ENCODE results near the gene PARD3B.

PARD3B gene

DNA sequence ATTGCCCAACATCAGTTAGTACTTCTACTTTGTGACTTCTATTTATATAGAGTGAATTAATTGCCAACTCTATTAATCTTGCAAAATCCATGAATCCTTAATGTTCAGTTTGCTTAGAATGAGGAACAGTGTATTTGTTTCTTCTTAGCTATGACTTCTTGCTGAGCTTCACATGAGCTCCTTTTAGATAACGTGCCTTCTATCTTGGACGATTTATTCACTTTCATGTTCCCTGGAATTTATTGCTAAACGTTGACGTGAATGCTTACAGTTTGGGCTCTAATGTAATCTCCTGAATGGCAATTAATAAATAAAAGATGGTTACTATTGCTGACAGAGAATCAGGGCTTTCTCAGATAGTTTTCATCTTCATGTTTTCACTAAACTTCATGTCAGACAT is 752.6 kb downstream of the PARD3B start:
- no peak for DNase-seq

GRCh38 chr2:205311201-205311600 is 765.9 kb downstream of the PARD3B start:
- no peak for DNase-seq

- no peak for DNase-seq
These were observed 776.0 kb downstream of the PARD3B start for GRCh38 chr2:205321231-205321630.

- DNase-seq: no peak
These were observed 778.7 kb downstream of the PARD3B start for GRCh38 chr2:205323929-205324328.

- DNase-seq: no peak
These were observed 779.1 kb downstream of the PARD3B start for GRCh38 chr2:205324355-205324754.

DNA sequence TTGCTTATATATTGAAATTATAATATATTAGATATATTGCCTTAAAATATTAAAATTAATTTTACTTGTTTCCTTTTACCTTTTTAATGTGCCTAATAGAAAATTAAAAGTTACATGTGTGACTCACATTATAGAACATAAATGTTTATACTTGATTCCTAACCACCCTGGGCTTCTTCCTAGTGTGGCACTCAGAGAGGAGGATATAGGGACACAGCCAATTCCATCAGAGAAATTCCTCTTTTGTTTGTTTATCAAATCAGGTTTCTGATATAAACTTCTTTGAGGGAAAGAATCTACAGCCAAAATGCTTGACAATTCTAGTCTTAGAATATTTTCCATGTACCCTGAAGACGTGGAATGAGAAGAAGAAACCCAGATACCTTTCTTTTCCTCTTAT is 788.1 kb downstream of the PARD3B start:
- no peak for DNase-seq

DNA sequence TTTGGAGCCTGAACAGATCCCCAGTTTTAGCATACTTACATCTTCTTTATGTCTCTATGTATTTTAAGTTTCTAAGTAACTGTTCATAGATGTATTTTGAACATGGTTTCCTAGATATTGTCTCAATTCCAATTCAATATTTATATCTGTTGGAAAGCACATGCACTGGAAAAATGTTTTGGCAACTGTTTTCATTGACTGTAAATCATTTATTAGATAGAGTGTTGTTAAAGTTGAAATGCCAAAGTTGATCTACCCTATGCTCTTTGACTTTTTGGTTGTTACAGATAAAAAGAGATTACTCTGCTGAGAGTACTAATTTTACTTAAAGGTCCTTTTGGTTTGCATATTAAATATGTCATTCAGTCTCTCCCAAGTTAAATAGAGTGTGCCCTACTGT is 792.0 kb downstream of the PARD3B start:
- no peak for DNase-seq

- no peak for DNase-seq
These were observed 792.9 kb downstream of the PARD3B start for GRCh38 chr2:205338156-205338555.

DNA sequence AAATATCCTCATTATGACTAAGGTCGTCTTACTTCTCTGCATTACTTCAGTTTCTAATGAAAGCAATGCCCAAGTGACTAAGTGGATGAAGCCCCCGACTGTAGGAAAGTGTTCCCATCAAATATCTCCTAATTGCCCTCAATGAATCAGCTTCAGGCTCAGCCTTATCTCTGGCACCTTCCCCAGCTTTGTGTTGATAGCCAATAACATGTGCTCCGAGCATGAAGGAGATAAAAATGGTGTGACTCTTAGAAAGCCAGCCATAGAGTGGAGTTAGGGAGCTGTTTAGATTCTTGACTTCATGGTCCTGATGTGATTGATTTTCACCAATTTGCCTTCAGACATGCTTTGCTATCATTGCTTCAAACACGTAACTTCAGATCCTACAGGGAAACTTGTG is 797.8 kb downstream of the PARD3B start:
- DNase-seq: no peak

DNA sequence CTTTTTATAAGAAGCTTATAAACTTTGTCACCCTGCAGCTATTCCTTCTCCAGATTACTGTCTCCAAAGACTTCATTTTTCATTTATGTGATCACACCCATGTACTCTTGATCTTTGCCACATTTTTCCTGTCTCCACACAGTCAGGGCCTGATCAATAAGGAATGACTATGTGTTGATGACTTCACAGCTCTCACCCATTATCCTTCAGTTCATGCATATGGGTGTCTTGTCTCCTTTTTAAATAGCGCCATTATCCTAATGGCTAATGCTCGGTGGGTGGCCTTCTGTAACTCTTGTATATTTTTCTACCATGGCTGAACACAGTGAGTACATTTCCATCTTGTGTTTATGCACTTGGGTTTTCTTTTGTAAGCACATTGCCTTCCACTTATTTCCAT is 801.4 kb downstream of the PARD3B start:
- DNase-seq: no peak

GRCh38 chr2:205347899-205348298 is 802.6 kb downstream of the PARD3B start:
- DNase-seq: no peak

- DNase-seq: no peak
These were observed 806.8 kb downstream of the PARD3B start for GRCh38 chr2:205352094-205352493.

- DNase-seq: no peak
These were observed 807.3 kb downstream of the PARD3B start for GRCh38 chr2:205352593-205352992.

DNA sequence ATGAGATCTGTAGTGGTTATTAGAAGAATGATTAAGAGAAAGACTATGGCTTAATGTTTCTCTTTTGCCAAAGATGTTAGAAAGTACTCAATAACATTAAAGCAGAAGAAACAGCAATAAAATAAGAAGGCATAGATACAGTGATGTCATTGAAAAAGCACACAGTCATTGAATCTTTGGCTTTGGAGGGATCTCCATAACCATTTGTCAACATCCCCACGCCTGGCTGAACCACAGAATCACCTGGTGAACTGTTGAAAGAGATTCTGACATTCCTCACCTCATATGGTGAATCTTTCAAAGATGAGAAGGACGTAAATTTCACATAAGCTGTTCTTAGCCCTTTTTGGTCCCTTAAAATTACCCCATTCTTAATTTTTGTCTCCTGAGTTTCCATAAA is 812.5 kb downstream of the PARD3B start:
- DNase-seq: no peak

- DNase-seq: no peak
These were observed 813.1 kb downstream of the PARD3B start for GRCh38 chr2:205358351-205358815.

- DNase-seq: no peak
These were observed 816.0 kb downstream of the PARD3B start for GRCh38 chr2:205361272-205361671.

GRCh38 chr2:205361970-205362369 is 816.7 kb downstream of the PARD3B start:
- DNase-seq: no peak

GRCh38 chr2:205364261-205364660 is 819.0 kb downstream of the PARD3B start:
- DNase-seq: no peak

- DNase-seq: no peak
These were observed 821.2 kb downstream of the PARD3B start for GRCh38 chr2:205366336-205367060.

DNA sequence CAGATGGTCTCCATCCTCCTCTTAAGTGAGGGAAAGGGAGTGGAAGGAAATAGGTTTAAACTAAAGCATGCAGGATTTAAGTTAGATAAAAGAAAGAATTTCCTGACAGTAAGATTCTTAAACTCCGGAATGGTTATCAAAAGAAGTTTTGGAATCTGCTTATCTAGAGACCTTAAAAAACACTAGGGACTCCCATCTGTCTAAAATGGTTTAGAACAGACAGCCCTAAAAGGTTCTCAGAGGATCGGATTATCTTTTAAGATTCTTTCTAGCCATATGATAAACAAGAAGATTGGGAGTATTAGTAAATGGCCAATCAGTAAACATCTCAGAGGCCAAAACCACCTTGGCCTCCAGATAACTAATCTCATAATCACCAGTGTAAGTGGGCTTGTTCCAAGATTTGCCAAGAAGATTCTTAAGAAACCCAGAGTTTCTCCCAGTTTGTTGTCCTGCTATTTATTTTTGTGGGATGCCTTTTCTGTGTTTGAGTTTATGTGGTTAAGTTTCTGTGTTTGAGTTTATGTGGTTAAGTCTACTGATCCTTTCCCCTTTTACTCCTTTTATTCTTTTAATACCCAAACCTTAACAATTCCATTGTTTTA is 822.2 kb downstream of the PARD3B start:
- no peak for DNase-seq

GRCh38 chr2:205369813-205370212 is 824.5 kb downstream of the PARD3B start:
- DNase-seq: no peak

DNA sequence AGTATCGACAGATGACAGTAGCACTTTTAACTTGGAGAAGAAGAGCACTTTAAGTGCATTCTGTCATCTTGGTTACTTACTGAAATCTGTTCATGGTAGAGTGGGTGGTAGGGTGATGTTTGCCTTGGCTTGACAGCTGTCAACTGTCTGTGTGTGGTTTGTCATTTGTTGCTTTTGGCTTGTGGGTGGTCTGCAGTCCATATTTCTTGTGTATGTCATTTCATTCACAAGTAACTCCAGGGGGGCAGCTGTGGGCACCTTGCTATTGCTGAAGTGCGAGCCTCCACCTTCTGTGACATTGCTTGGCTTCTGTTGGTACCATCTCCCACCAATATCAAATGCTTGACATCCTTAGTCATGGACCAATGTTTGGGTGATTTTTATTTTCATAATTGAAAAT is 825.5 kb downstream of the PARD3B start:
- DNase-seq: no peak

GRCh38 chr2:205372141-205372540 is 826.9 kb downstream of the PARD3B start:
- DNase-seq: no peak

Measured in DMS153 (cell line).